IMR-90 (cell line): ENCODE results near the gene ADORA2A. TPM values are rescaled to one million over a fixed set of nuclear protein-coding genes. Genes with fewer than 3 reads are reported as not detected.

Experiments used
- ATAC-seq: fragments of 200-7000 bp; cut with Tn5 transposase; 2 replicates; pipeline ENCODE4 v1.9.1; 2020; ENCODE audit warnings: low read depth, mild to moderate bottlenecking, moderate library complexity
- BruUV-seq: library from RNA; stranded (reverse); fragments of 400-500 nt; replicated peaks from 2 replicates; lab custom pipeline; 2021; lab: Mats Ljungman, UMichigan
- CTCF ChIA-PET: fragments of 300-600 bp; formaldehyde crosslinking; extraction: SDS; loops from one replicate; lab custom pipeline; 2021; ENCODE audit warnings: antibody characterized with exemption; lab: Yijun Ruan, JAX
- POLR2A ChIA-PET: fragments of 300-600 bp; sonication (Branson Sonifier 250); formaldehyde crosslinking; loops from one replicate; lab custom pipeline; 2022; ENCODE audit warnings: antibody characterized with exemption; ENCODE audit not compliant: unreplicated experiment; lab: Charles Lee
- DNase-seq: peaks from one replicate; pipeline ENCODE4 v3.0.0; 2013
- H2AFZ ChIP-seq: replicated peaks from 2 replicates; pipeline ENCODE3; 2013; ENCODE audit warnings: low read length, mild to moderate bottlenecking; ENCODE audit not compliant: poor library complexity
- H2AK5ac ChIP-seq: 2 replicates; pipeline ENCODE4 v1.6.1; 2013; ENCODE audit warnings: low read depth, low read length, inconsistent platforms
- H2AK9ac ChIP-seq: replicated peaks from 2 replicates; pipeline ENCODE3; 2013; ENCODE audit warnings: mild to moderate bottlenecking, low read depth, low read length, moderate library complexity; ENCODE audit not compliant: poor library complexity
- H2BK120ac ChIP-seq: 2 replicates; pipeline ENCODE4 v1.6.1; 2013; ENCODE audit warnings: low read depth, low read length, inconsistent platforms
- H2BK15ac ChIP-seq: 3 replicates; pipeline ENCODE4 v1.6.1; 2013; ENCODE audit warnings: low read depth, low read length, inconsistent platforms
- H2BK20ac ChIP-seq: 2 replicates; pipeline ENCODE4 v1.6.1; 2013; ENCODE audit warnings: low read depth, mild to moderate bottlenecking, inconsistent platforms, low read length, moderate library complexity
- H2BK5ac ChIP-seq: 2 replicates; pipeline ENCODE4 v1.6.1; 2013; ENCODE audit warnings: mild to moderate bottlenecking, low read depth, low read length, inconsistent platforms; ENCODE audit not compliant: poor library complexity, severe bottlenecking
- H3K14ac ChIP-seq: replicated peaks from 2 replicates; pipeline ENCODE4 v1.6.1; 2013; ENCODE audit warnings: low read depth, low read length, inconsistent platforms
- H3K18ac ChIP-seq: 2 replicates; pipeline ENCODE4 v1.6.1; 2013; ENCODE audit warnings: low read depth, low read length, control low read depth
- H3K23ac ChIP-seq: 2 replicates; pipeline ENCODE4 v1.6.1; 2013; ENCODE audit warnings: low read depth, low read length, inconsistent platforms
- H3K27ac ChIP-seq: 2 replicates; pipeline ENCODE4 v1.5.1; 2013; ENCODE audit warnings: mild to moderate bottlenecking, control low read depth, low read length; ENCODE audit not compliant: insufficient read depth
- H3K27me3 ChIP-seq: 2 replicates; pipeline ENCODE4 v1.6.1; 2013; ENCODE audit warnings: low read length; ENCODE audit not compliant: control insufficient read depth, insufficient read depth
- H3K36me3 ChIP-seq: 2 replicates; pipeline ENCODE4 v1.6.1; 2013; ENCODE audit warnings: low read length, mixed read lengths; ENCODE audit not compliant: control insufficient read depth, insufficient read depth
- H3K4ac ChIP-seq: 2 replicates; pipeline ENCODE4 v1.6.1; 2013; ENCODE audit warnings: low read depth, low read length, inconsistent platforms
- H3K4me1 ChIP-seq: 2 replicates; pipeline ENCODE4 v1.6.1; 2013; ENCODE audit warnings: low read length, mixed read lengths; ENCODE audit not compliant: control insufficient read depth, insufficient read depth
- H3K4me2 ChIP-seq: 2 replicates; pipeline ENCODE4 v1.6.1; 2013; ENCODE audit warnings: low read depth, mild to moderate bottlenecking, control low read depth, low read length, moderate library complexity
- H3K4me3 ChIP-seq: 2 replicates; pipeline ENCODE4 v1.5.1; 2013; ENCODE audit warnings: low read depth, mild to moderate bottlenecking, control low read depth, low read length, moderate library complexity; ENCODE audit not compliant: insufficient read depth
- H3K56ac ChIP-seq: 2 replicates; pipeline ENCODE4 v1.6.1; 2013; ENCODE audit warnings: low read length, inconsistent platforms; ENCODE audit not compliant: insufficient read depth; ENCODE audit errors: extremely low read depth
- H3K79me1 ChIP-seq, 2 experiments: 2 replicates each; pipeline ENCODE4 v1.6.1; 2013; ENCODE audit warnings: low read length in 2 of 2, inconsistent platforms in 1 of 2, low read depth in 1 of 2
- H3K9ac ChIP-seq: 2 replicates; pipeline ENCODE4 v1.6.1; 2013; ENCODE audit warnings: low read depth, low read length, control low read depth
- H3K9me1 ChIP-seq: 2 replicates; pipeline ENCODE4 v1.6.1; 2013; ENCODE audit warnings: low read length, inconsistent platforms; ENCODE audit not compliant: insufficient read depth
- H3K9me3 ChIP-seq: 2 replicates; pipeline ENCODE4 v1.6.1; 2013; ENCODE audit warnings: low read length; ENCODE audit not compliant: control insufficient read depth, insufficient read depth
- H4K20me1 ChIP-seq: 2 replicates; pipeline ENCODE4 v1.6.1; 2013; ENCODE audit warnings: low read length, inconsistent platforms; ENCODE audit not compliant: insufficient read depth
- H4K5ac ChIP-seq: 2 replicates; pipeline ENCODE4 v1.6.1; 2013; ENCODE audit warnings: mild to moderate bottlenecking, low read depth, low read length, control low read depth
- H4K8ac ChIP-seq, 2 experiments: 2 replicates each; pipeline ENCODE4 v1.6.1; 2013; ENCODE audit warnings: low read depth in 2 of 2, low read length in 2 of 2, control low read depth in 1 of 2, inconsistent platforms in 1 of 2
- H4K91ac ChIP-seq: 2 replicates; pipeline ENCODE4 v1.6.1; 2013; ENCODE audit warnings: low read depth, low read length, inconsistent platforms; ENCODE audit not compliant: insufficient read depth
- BHLHE40 ChIP-seq: fragments of 150-350 bp; IDR thresholded peaks from 2 replicates; pipeline ENCODE4 v1.6.1; 2016; ENCODE audit warnings: mild to moderate bottlenecking, low read depth, low read length
- CHD1 ChIP-seq: IDR thresholded peaks from 2 replicates; pipeline ENCODE4 v1.6.1; 2012; ENCODE audit warnings: low read depth, low read length, improper control_type of control experiment
- CTCF ChIP-seq: conservative IDR thresholded peaks from 2 replicates; pipeline ENCODE4 v1.5.1; 2012; ENCODE audit warnings: mild to moderate bottlenecking, low read depth, low read length, improper control_type of control experiment
- ELK1 ChIP-seq: fragments of 150-350 bp; IDR thresholded peaks from 2 replicates; pipeline ENCODE4 v1.6.1; 2016; ENCODE audit warnings: low read depth, mild to moderate bottlenecking, low read length, moderate library complexity, borderline replicate concordance
- FOS ChIP-seq: fragments of 150-350 bp; IDR thresholded peaks from 2 replicates; pipeline ENCODE4 v1.6.1; 2016; ENCODE audit warnings: low read depth, low read length
- MXI1 ChIP-seq: IDR thresholded peaks from 2 replicates; pipeline ENCODE4 v1.6.1; 2012; ENCODE audit warnings: low read depth, mild to moderate bottlenecking, low read length, moderate library complexity, borderline replicate concordance
- NFE2L2 ChIP-seq: fragments of 150-350 bp; IDR thresholded peaks from 2 replicates; pipeline ENCODE4 v1.6.1; 2016; ENCODE audit warnings: low read depth, mild to moderate bottlenecking, low read length
- POLR2A ChIP-seq: IDR thresholded peaks from 2 replicates; pipeline ENCODE4 v1.6.1; 2012; ENCODE audit warnings: mild to moderate bottlenecking, low read depth, low read length
- RAD21 ChIP-seq: IDR thresholded peaks from 2 replicates; pipeline ENCODE4 v1.6.1; 2012; ENCODE audit warnings: low read length, improper control_type of control experiment
- USF2 ChIP-seq: fragments of 150-350 bp; IDR thresholded peaks from 2 replicates; pipeline ENCODE4 v1.6.1; 2017; ENCODE audit warnings: mild to moderate bottlenecking, antibody characterized with exemption, low read length, low read depth
- WGBS, 2 experiments: methylation state at CpG; one replicate each; pipeline versions ENCODE4 v1.1.5 to v1.1.7; 2013; ENCODE audit warnings: missing lambda C conversion rate in 2 of 2; ENCODE audit not compliant: insufficient read length in 1 of 2; ENCODE audit errors: extremely low coverage in 2 of 2; 5-methylcytosine and 5-hydroxymethylcytosine counted together
- dilution Hi-C: fragments of 300-500 bp; cut with HindIII; formaldehyde crosslinking; loops from one replicate; pipeline ENCODE4 v1.14.3; 2018; ENCODE audit warnings: low sequenced_read_pairs; ENCODE audit not compliant: unreplicated experiment
- in situ Hi-C: fragments of 300-500 bp; cut with MboI; formaldehyde crosslinking; loops from 3 replicates; pipeline ENCODE4 v1.14.3; 2019; ENCODE audit warnings: low sequenced_read_pairs, inconsistent platforms, mixed read lengths
- intact Hi-C: fragments of 100-400 bp; cut with micrococcal nuclease; formaldehyde crosslinking; loops from 2 replicates; pipeline ENCODE4 v1.10.0; 2022
- polyA plus RNA-seq, 3 experiments: library from polyadenylated mRNA; depleted of rRNA; stranded (reverse); fragments of >200 nt; gene quantifications; 2 replicates each; pipeline ENCODE4 v1.2.3, GENCODE V29; 2012; ENCODE audit warnings: low replicate concordance in 1 of 3
- total RNA-seq: library from RNA; depleted of rRNA; stranded (reverse); fragments of >200 nt; gene quantifications from 2 replicates; pipeline ENCODE4 v1.2.3, GENCODE V29; 2012

ADORA2A gene
- total and polyA plus RNA-seq, 2 of the 4 experiments (the other 2 are of a cell fraction) = 0.36 to 1.1 TPM

- Histone ChIP-seq H4K5ac (no peak overlapping the region), H4K8ac (peak overlapping the region in 1 of 2 experiments; percentile 8; a peak in 1 of 4 replicates), H3K27me3 (no peaks in the 10 kb centered on the region), H3K9ac (no peak overlapping the region), H3K9me3 (no peaks in the 10 kb centered on the region), H3K27ac (no peak overlapping the region), H3K14ac (peak overlapping the region; percentile 53), H2BK120ac (peak overlapping the region; percentile 30; the same call in 1 of the 2 replicates), H3K4ac (0 out of 2 replicates have a peak overlapping the region, but pooled peaks have one; percentile 54), H2AK5ac (peak overlapping the region; percentile 16; the same call in 1 of the 2 replicates), H3K4me2 (no peak overlapping the region), H2BK20ac (peak overlapping the region; percentile 57; the same call in 1 of the 2 replicates), H2AFZ (no peak overlapping the region), H2BK15ac (peak overlapping the region; percentile 69; the same call in 2 of the 3 replicates), H2AK9ac (no peak overlapping the region), H4K20me1 (peaks cover 15% of the 10 kb centered on the region), H3K36me3 (peaks cover 14% of the 10 kb centered on the region), H3K23ac (peak overlapping the region; percentile 28; the same call in 1 of the 2 replicates), H3K9me1 (peaks cover 50% of the 10 kb centered on the region), H3K56ac (no peak overlapping the region), H3K79me1 (peaks cover 37 to 86% of the 10 kb centered on the region in 2 experiments), H2BK5ac (no peak overlapping the region), H3K4me3 (no peak overlapping the region), H4K91ac (peak overlapping the region; percentile 26; the same call in 1 of the 2 replicates), H3K4me1 (peaks cover 39% of the 10 kb centered on the region), H3K18ac (no peak overlapping the region)
- BruUV-seq = no TSS peak
- ATAC-seq (no peak), DNase-seq (no peak)
- TF ChIP-seq RAD21 (no peak), CTCF (no peak), ELK1 (no peak), CHD1 (no peak), POLR2A (no peak), MXI1 (no peak), NFE2L2 (no peak), USF2 (no peak), BHLHE40 (no peak), FOS (no peak)
- WGBS, 2 experiments = no CpG with 5 or more reads among the region's 3 CpGs
- dilution Hi-C loops = no loop called here
- POLR2A ChIA-PET = no interaction called here
- intact Hi-C loops = no loop called here
- in situ Hi-C loops = no loop called here
- CTCF ChIA-PET = interaction anchor here (1.2 to 1.3 kb wide), 2 partner anchors 12 to 119 kb away, joined by 3 read pairs; no protein-coding TSS in a partner anchor
These were observed 24.1 kb upstream of the ADORA2A start for GRCh38 chr22:24403346-24403745.
